Esophagus muscularis mucosa (tissue), 4 donors: ENCODE results near the gene TXNRD2. TPM values are rescaled to one million over a fixed set of nuclear protein-coding genes. Genes with fewer than 3 reads are reported as not detected.

Experiments
- DNase-seq: peaks from one replicate; pipeline ENCODE4 v3.0.0-alpha.2; 2017; ENCODE audit errors: extremely low spot score
- H3K27ac ChIP-seq, 4 donors: fragments of 200-600 bp; sonication (generic); replicated peaks in 1 of 4; 1 replicate in 3 of 4; 2 replicates in 1 of 4; pipeline ENCODE4 v1.5.1; 2016 to 2019; ENCODE audit warnings: mild to moderate bottlenecking in 1 of 4
- H3K27me3 ChIP-seq, 4 donors: fragments of 200-600 bp; sonication (generic); one replicate each; pipeline versions ENCODE4 v1.5.1 to v1.6.0; 2016 to 2019
- H3K36me3 ChIP-seq, 4 donors: fragments of 200-600 bp; sonication (generic); one replicate each; pipeline ENCODE4 v1.5.1; 2016 to 2019
- H3K4me1 ChIP-seq, 4 donors: fragments of 200-600 bp; sonication (generic); one replicate each; pipeline ENCODE4 v1.5.1; 2016 to 2019
- H3K4me3 ChIP-seq, 4 donors: fragments of 200-600 bp; sonication (generic); 1 replicate in 2 of 4; 2 replicates in 2 of 4; pipeline ENCODE4 v1.5.1; 2016 to 2019; ENCODE audit warnings: mild to moderate bottlenecking in 4 of 4, moderate library complexity in 1 of 4
- H3K9me3 ChIP-seq, 4 donors: fragments of 200-600 bp; sonication (generic); 1 replicate in 3 of 4; 2 replicates in 1 of 4; pipeline ENCODE4 v1.5.1; 2016 to 2019
- EP300 ChIP-seq: sonication (generic); formaldehyde crosslinking; IDR thresholded peaks from one replicate; pipeline ENCODE4 v1.6.1; 2017; ENCODE audit warnings: antibody characterized with exemption
- POLR2A ChIP-seq: fragments of 450-650 bp; IDR thresholded peaks from one replicate; pipeline ENCODE4 v1.6.1; 2017; ENCODE audit warnings: antibody characterized with exemption, moderate library complexity, mild to moderate bottlenecking, low read depth
- POLR2AphosphoS5 ChIP-seq, 2 donors: sonication (generic); formaldehyde crosslinking; IDR thresholded peaks; one replicate each; pipeline ENCODE4 v1.6.1; 2017; ENCODE audit warnings: antibody characterized with exemption in 2 of 2
- WGBS: methylation state at CpG from one replicate; pipeline ENCODE4 v1.1.5; 2018; 5-methylcytosine and 5-hydroxymethylcytosine counted together
- intact Hi-C: fragments of 100-400 bp; cut with DNase I; formaldehyde crosslinking; loops from one replicate; pipeline ENCODE4 v1.15.1; 2023
- total RNA-seq, 4 donors: library from RNA; depleted of rRNA; stranded (reverse); fragments of >200 nt; gene quantifications; one replicate each; pipeline versions ENCODE4 v1.1.0 to v1.2.1, GENCODE V29; 2016
- TF ChIP-seq, protein P1 (sequence below), 3 experiments: fragments of 200-600 bp in 2 of 3; fragments of 450-650 bp in 1 of 3; sonication (generic) in 2 of 3; IDR thresholded peaks; one replicate each; pipeline ENCODE4 v1.5.1; 2017 to 2019; ENCODE audit warnings: antibody characterized with exemption in 3 of 3, mild to moderate bottlenecking in 2 of 3, moderate library complexity in 1 of 3

The TXNRD2 gene
- total RNA-seq, 4 donors from 2014 or later = 12.9 to 27.2 (median 23.9) TPM

DNA sequence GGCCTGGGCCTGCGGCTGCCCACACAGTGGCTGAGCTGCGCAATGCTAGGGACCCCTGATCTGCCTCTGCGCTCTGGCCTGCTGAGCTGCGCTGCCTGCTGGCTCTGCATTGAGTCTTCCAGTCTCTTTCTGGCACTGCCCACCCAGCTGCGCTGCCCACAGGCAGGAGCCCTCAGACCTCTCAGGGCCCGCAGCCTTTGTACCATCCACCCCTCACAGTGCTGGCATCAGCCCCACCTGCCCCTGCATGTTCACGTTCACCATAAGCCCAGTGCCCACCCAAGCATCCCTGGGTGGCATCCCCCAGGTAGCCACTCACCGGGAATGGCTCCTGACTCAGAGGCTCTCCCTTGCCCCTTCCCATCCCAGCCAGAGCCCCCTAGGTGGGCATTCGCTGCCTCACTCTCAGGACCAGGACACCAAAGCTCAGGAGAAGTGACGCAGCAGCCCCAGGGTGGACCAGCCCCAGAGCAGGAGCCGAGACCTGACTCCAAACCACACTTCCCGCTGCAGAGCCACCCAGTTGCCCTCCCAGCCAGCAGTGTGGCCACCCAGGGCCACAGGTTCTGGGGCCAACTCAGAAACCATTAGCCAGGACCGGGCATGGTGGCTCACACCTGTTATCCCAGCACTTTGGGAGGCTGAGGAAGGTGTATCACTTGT is 21.8 kb downstream of the TXNRD2 start:
- Histone ChIP-seq H3K4me3 (no peak overlapping the region), H3K36me3 (peaks cover 38 to 59% (median 42%) of the 10 kb centered on the region in 4 donors), H3K27me3 (no peaks in the 10 kb centered on the region), H3K9me3 (no peaks in the 10 kb centered on the region), H3K27ac (no peak overlapping the region), H3K4me1 (no peaks in the 10 kb centered on the region)
- TF ChIP-seq EP300 (no peak), POLR2A (no peak), POLR2AphosphoS5 (IDR thresholded peaks at IDR 0.05) (no peak)
- TF ChIP-seq, protein P1, sequence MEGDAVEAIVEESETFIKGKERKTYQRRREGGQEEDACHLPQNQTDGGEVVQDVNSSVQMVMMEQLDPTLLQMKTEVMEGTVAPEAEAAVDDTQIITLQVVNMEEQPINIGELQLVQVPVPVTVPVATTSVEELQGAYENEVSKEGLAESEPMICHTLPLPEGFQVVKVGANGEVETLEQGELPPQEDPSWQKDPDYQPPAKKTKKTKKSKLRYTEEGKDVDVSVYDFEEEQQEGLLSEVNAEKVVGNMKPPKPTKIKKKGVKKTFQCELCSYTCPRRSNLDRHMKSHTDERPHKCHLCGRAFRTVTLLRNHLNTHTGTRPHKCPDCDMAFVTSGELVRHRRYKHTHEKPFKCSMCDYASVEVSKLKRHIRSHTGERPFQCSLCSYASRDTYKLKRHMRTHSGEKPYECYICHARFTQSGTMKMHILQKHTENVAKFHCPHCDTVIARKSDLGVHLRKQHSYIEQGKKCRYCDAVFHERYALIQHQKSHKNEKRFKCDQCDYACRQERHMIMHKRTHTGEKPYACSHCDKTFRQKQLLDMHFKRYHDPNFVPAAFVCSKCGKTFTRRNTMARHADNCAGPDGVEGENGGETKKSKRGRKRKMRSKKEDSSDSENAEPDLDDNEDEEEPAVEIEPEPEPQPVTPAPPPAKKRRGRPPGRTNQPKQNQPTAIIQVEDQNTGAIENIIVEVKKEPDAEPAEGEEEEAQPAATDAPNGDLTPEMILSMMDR (IDR thresholded peaks at IDR 0.05) = no peak
- intact Hi-C loops = no loop called here
- DNase-seq = no peak
- 94% methylated on average over 11 of the region's 13 CpGs for WGBS

DNA sequence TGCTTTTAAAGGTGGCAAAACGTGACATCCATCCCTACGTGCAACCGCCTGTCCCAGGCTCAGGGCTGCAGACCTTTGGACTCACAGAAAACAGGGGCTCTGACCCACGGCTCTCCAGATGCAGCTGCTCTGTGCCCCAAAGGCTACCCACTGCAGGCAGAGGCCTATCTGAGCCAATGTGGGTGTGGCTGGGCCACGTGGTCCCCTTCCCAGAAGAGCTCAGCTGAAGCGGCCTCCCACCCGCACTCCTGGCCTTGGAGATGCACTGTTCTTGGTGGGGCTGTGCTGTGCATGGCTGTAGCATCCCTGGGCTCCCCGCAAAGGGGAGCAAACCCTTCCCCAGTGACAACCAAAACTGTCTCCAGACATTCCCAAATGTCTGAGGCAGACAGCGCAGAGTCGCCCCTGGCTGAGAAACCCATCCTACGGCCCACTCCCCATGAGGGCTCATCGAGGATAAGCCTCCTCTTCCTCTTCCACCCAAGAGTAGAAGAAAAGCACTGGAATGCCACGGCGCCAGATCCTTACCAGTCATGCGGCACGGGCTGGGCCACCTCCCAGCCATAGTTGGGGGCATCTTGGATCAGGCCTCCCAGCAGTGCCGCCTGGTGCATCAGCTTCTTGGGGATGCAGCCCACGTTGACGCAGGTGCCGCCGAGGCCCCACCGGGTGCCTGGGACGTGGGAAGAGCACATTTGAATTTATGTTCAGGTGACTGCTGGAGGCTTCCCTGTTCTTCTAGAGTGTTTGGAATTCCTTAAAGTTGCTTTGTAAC is 23.1 kb downstream of the TXNRD2 start:
- Histone ChIP-seq H3K27me3 (no peaks in the 10 kb centered on the region), H3K27ac (no peak overlapping the region), H3K4me3 (no peak overlapping the region), H3K36me3 (peaks cover 47 to 71% (median 55%) of the 10 kb centered on the region in 4 donors), H3K9me3 (no peaks in the 10 kb centered on the region), H3K4me1 (no peaks in the 10 kb centered on the region)
- TF ChIP-seq EP300 = no peak
- no peak for TF ChIP-seq POLR2A
- no peak for TF ChIP-seq POLR2AphosphoS5 (IDR thresholded peaks at IDR 0.05)
- TF ChIP-seq, protein P1 (IDR thresholded peaks at IDR 0.05) = no peak
- intact Hi-C loops = no loop called here
- DNase-seq = no peak
- 92% methylated on average over 13 of the region's 23 CpGs for WGBS

DNA sequence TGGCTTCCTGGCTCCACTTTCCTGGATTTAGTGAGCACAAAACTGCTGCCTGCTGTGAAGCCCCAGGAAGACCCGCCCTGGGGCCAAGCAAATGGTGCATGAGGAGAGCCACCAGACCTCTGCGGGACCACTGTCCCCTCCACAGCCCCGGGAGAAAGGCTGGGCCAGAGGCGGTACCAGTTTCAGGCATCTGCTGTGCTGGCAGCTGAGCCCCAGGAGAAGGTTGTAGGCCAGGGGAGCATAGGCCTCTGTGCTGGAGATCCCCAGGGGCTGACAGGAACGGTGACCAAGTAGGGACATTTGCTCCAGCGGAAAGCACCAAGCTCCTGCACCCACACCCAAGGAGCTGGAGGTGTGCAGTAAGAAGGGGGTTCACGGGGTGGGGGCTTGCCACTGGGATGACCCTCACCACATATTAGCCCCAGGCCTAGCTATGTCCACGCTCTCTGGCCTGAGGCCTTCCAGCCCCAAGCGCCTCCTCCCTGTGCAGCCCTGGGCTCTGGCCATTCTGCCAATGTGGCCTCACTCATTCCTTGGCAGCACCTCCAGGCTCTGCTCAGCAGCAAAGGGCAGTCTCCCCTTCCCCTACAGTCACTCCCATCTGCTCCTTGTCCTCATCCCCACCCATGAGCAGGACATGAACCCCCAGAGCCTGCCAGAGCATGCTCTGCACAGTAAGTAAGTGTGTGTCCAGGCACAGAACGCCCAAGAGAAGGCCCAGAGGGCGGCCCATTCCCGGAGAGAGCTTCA is 24.1 kb downstream of the TXNRD2 start:
- H3K9me3 ChIP-seq = no peaks in the 10 kb centered on the region
- no peaks in the 10 kb centered on the region for H3K4me1 ChIP-seq
- H3K4me3 ChIP-seq = no peak overlapping the region
- no peaks in the 10 kb centered on the region for H3K27me3 ChIP-seq
- WGBS = 89% methylated on average over 9 of the region's 12 CpGs
- H3K36me3 ChIP-seq = peaks cover 53 to 75% (median 64%) of the 10 kb centered on the region in 4 donors
- DNase-seq = no peak
- TF ChIP-seq, protein P1 (IDR thresholded peaks at IDR 0.05) = no peak
- no peak for TF ChIP-seq EP300
- no peak for TF ChIP-seq POLR2A
- TF ChIP-seq POLR2AphosphoS5 (IDR thresholded peaks at IDR 0.05) = no peak
- intact Hi-C loops = no loop called here
- no peak overlapping the region for H3K27ac ChIP-seq

DNA sequence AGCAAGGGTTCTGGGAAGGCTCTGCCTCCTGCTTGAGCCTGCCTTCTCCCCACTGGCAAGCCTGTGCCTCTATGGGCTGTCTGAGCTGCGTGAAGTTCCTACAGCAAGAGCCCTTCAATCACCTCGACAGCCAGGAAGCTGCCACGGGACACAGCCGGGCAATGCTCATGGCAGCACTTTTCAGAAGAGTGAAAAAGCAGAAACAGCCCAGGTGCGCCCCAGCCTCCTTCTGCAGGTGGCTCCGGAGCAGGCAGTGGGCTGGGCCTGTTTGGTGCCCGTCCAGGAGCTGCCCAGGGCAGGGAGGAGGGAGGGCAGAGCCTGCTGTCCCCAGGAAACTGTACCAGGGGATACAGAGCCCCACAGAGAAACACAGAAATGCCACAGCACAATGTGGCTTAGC is 24.7 kb downstream of the TXNRD2 start:
- 85% methylated on average over 5 of the region's 7 CpGs for WGBS
- peaks cover 59 to 80% (median 69%) of the 10 kb centered on the region in 4 donors for H3K36me3 ChIP-seq
- intact Hi-C loops = no loop called here

More for the DNA sequence above, 24.7 kb downstream of the TXNRD2 start:
- Histone ChIP-seq H3K9me3 (no peaks in the 10 kb centered on the region), H3K27me3 (no peaks in the 10 kb centered on the region), H3K27ac (no peak overlapping the region), H3K4me3 (no peak overlapping the region), H3K4me1 (no peaks in the 10 kb centered on the region)
- no peak for DNase-seq
- no peak for TF ChIP-seq POLR2A
- TF ChIP-seq POLR2AphosphoS5 (IDR thresholded peaks at IDR 0.05) = no peak
- TF ChIP-seq, protein P1 (IDR thresholded peaks at IDR 0.05) = no peak
- TF ChIP-seq EP300 = no peak
